Fibroblast of pulmonary artery (primary cell): ENCODE measurements around the gene MIA2.
A peak's percentile ranks its signal among the peaks of the same experiment; 100 is the strongest.

Source experiments
- DNase-seq: peaks from one replicate; pipeline ENCODE4 v3.0.0-alpha.2; 2010; ENCODE audit warnings: low read depth
- H3K4me3 ChIP-seq: replicated peaks from 2 replicates; pipeline ENCODE4 v1.5.1; 2011; ENCODE audit warnings: low read depth, mild to moderate bottlenecking, control low read depth, low read length, moderate library complexity
- TF ChIP-seq, protein P1 (sequence below): IDR thresholded peaks from 2 replicates; pipeline ENCODE4 v1.5.1; 2011; ENCODE audit warnings: mild to moderate bottlenecking, control low read depth, low read length, inconsistent platforms; ENCODE audit errors: missing control alignments

MIA2 gene

DNA sequence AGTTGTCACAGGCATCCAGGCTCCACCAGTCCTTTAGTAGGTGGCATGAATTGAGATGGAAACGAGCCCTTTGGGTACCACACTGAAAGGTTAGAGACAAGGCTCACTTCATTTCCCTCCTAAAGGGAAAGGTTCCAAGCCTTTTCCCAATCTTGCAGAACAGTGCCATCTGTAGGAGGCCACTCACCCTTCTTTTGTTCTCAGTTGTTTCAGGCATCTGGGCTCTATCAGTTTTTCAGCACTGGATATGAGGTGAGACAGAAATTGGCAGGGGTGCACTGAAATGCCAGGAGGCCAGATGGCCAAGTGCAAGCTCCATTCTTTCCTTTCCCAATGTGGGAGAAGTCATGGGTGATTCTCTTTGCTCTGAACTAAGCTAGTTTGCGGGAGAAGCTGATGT is 183.3 kb downstream of the MIA2 start:
- TF ChIP-seq, protein P1, sequence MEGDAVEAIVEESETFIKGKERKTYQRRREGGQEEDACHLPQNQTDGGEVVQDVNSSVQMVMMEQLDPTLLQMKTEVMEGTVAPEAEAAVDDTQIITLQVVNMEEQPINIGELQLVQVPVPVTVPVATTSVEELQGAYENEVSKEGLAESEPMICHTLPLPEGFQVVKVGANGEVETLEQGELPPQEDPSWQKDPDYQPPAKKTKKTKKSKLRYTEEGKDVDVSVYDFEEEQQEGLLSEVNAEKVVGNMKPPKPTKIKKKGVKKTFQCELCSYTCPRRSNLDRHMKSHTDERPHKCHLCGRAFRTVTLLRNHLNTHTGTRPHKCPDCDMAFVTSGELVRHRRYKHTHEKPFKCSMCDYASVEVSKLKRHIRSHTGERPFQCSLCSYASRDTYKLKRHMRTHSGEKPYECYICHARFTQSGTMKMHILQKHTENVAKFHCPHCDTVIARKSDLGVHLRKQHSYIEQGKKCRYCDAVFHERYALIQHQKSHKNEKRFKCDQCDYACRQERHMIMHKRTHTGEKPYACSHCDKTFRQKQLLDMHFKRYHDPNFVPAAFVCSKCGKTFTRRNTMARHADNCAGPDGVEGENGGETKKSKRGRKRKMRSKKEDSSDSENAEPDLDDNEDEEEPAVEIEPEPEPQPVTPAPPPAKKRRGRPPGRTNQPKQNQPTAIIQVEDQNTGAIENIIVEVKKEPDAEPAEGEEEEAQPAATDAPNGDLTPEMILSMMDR, result peak; percentile 34
- DNase-seq, result peak; percentile 40
- H3K4me3 ChIP-seq, result no peak overlapping the region

- TF ChIP-seq, protein P1, result no peak
- H3K4me3 ChIP-seq, result no peak overlapping the region
- no peak for DNase-seq
These were observed 185.6 kb downstream of the MIA2 start for GRCh38 chr14:39419272-39419671.

GRCh38 chr14:39422243-39422642 is 188.5 kb downstream of the MIA2 start:
- H3K4me3 ChIP-seq, result no peak overlapping the region
- no peak for DNase-seq
- TF ChIP-seq, protein P1, result no peak

- no peak for DNase-seq
- TF ChIP-seq, protein P1, result no peak
- H3K4me3 ChIP-seq, result no peak overlapping the region
These were observed 190.1 kb downstream of the MIA2 start for GRCh38 chr14:39423793-39424192.

DNA sequence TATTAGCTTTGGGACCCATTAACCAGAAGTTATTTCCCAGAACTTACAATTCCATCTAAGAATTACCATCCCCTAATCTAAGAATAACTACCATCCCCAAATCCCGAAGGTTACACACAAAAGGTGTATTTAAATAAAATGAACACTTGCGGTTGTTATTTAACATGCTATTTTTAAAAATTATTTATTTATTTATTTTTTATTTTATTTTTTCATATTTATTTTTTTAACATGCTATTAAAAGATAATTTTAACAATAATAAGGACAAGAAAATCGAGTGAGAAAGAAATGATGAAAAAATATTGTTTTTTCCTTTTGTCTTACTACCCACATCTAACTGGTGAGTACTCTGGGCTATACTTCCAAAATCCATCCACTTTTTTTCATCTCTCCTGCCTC is 192.2 kb downstream of the MIA2 start:
- DNase-seq, result no peak
- H3K4me3 ChIP-seq, result no peak overlapping the region
- TF ChIP-seq, protein P1, result no peak

DNA sequence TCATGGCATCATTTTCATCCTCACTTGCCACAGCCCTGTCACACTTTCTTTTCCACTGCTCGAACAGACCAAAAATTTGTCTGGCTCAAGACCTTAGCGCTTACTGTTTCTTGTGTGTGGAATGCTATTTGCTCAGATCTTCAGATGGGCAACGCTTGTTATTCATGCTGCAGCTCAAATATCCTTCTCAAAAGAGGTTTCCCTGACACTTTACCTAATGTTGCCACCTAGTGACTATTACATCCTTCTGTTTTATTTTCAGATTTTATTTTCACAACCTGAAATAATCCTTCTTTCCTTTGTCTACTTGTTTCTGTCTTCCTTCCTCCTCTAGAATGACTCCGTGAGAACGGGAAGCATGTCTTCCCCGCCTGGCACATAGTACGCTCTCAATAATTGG is 192.9 kb downstream of the MIA2 start:
- TF ChIP-seq, protein P1, result peak; percentile 33
- no peak overlapping the region for H3K4me3 ChIP-seq
- peak; percentile 74 for DNase-seq

- TF ChIP-seq, protein P1, result no peak
- no peak for DNase-seq
- H3K4me3 ChIP-seq, result no peak overlapping the region
These were observed 194.4 kb downstream of the MIA2 start for GRCh38 chr14:39428118-39428517.
